Measurements from ENCODE around the gene NFATC1.
A peak's percentile ranks its signal among the peaks of the same experiment; 100 is the strongest.

Gene NFATC1

GRCh38 chr18:79395761-79396404, at the start of gene NFATC1:
Gene NFATC1 (plus strand): TSS chr18:79395930. CDS start chr18:79396225, 295 bp downstream.
- Histone ChIP-seq H3K4me3 (peak within 1 kb of the TSS; percentile 90), H3K27ac (peak within 1 kb of the TSS; percentile 96 to 99)
- TF ChIP-seq, protein P1, sequence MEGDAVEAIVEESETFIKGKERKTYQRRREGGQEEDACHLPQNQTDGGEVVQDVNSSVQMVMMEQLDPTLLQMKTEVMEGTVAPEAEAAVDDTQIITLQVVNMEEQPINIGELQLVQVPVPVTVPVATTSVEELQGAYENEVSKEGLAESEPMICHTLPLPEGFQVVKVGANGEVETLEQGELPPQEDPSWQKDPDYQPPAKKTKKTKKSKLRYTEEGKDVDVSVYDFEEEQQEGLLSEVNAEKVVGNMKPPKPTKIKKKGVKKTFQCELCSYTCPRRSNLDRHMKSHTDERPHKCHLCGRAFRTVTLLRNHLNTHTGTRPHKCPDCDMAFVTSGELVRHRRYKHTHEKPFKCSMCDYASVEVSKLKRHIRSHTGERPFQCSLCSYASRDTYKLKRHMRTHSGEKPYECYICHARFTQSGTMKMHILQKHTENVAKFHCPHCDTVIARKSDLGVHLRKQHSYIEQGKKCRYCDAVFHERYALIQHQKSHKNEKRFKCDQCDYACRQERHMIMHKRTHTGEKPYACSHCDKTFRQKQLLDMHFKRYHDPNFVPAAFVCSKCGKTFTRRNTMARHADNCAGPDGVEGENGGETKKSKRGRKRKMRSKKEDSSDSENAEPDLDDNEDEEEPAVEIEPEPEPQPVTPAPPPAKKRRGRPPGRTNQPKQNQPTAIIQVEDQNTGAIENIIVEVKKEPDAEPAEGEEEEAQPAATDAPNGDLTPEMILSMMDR (IDR thresholded peaks at IDR 0.05): no peak
- peak; percentile 95 for DNase-seq (ENCODE audit: low spot score)

DNA sequence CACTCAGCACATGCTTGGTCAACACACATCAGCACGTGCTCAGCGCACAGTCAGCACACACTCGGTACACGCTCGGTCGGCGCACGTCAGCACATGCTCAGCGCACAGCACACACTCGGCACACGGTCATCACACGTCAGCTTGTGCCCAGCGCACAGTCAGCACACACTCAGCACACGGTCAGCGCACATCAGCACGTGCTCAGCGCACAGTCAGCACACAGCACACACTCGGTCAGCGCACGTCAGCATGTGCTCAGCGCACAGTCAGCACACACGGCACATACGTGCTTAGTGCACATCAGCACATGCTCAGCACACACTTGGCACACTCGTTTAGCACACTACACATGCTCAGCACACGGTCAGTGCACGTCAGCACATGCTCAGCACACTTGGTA, 49.7 kb upstream of the NFATC1 start:
- no peak overlapping the region for H3K4me3 ChIP-seq
- TF ChIP-seq, protein P1 (IDR thresholded peaks at IDR 0.05): no peak
- H3K27ac ChIP-seq: no peak overlapping the region
- DNase-seq (ENCODE audit: low spot score): no peak

DNA sequence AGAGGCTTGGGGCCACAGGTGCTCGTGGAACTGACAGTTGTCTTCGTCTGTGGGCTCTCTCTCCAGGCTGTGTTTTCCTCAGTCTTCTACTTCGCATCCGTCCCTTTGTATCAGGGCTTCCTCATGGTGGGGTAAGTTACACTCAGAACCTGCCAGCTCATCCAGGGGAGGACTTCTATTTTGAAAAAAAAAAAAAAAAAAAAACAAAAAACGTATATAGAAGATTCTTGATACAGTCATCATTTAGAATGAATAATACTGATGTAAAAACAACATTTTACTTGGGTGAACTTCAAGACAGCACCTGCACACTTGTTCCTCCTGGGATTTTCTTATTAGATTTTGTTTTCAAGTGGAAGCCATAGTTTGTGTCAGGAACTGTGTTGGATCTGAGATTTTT, 47.7 kb upstream of the NFATC1 start:
- H3K27ac ChIP-seq: no peak overlapping the region
- no peak for DNase-seq (ENCODE audit: low spot score)
- TF ChIP-seq, protein P1 (IDR thresholded peaks at IDR 0.05): no peak
- H3K4me3 ChIP-seq: no peak overlapping the region

DNA sequence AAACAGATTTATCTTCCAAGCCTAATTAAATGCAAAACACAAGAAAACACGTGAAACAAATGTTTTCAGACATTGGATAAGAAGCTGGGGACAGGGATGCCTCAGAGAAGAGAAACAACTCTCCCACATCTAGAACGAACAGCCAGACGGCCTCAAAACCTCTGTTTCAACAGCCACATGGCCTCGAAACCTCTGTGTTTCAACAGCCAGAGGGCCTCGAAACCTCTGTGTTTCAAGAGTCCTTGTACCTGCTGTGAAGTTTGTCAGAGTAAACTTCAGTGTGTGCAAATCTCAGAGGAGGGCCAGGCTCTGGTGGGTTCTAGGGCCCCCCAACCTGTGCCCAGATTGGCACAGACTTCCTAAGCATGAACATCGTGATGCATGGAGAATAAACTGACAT, 43.3 kb upstream of the NFATC1 start:
- no peak overlapping the region for H3K4me3 ChIP-seq
- no peak overlapping the region for H3K27ac ChIP-seq
- DNase-seq (ENCODE audit: low spot score): no peak
- TF ChIP-seq, protein P1 (IDR thresholded peaks at IDR 0.05): no peak

- DNase-seq (ENCODE audit: low spot score): no peak
- H3K4me3 ChIP-seq: no peak overlapping the region
- TF ChIP-seq, protein P1 (IDR thresholded peaks at IDR 0.05): no peak
- no peak overlapping the region for H3K27ac ChIP-seq
Measured at GRCh38 chr18:79353267-79353666, 42.5 kb upstream of the NFATC1 start.

- TF ChIP-seq, protein P1 (IDR thresholded peaks at IDR 0.05): no peak
- no peak overlapping the region for H3K27ac ChIP-seq
- no peak overlapping the region for H3K4me3 ChIP-seq
- no peak for DNase-seq (ENCODE audit: low spot score)
Measured at GRCh38 chr18:79354350-79354749, 41.4 kb upstream of the NFATC1 start.

Measured in coronary artery (tissue), 2 donors.